Measurements from ENCODE around the gene MYEOV. TPM values are rescaled to one million over a fixed set of nuclear protein-coding genes. Genes with fewer than 3 reads are reported as not detected.

MYEOV gene
- polyA plus RNA-seq, 1 experiment = 4.5 TPM

DNA sequence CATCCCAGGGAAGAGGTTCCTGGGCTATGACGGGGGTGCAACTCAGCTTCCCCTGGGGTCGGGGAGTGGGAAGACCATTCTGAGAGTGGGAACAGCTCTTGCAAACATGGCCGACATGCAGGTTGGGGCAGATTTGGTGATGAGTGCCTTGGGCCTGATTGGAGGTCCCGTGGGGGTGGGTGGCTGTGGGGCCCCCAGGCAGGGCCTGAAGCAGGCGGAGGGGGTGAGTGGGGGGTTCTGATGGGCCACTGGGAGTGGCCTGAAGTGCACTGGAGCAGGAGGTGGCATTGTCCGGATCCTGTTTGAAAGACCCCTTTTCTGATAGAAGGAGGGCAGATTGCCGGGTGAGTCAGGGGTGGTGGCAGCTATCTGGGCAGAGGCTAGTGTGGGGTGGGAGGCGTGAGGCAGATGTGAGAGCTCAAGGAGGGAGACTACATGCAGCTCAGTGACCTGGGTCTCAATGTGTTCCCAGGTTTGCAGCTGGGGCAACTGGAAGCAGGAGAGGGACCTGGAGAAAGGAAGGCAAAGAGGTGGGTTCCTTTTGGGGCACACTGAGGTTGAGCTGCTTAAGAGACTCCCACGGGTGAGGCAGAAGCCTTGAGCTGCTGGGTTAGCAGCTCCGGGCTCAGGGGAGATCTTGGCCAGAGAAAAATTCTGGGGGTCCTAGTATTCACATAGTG is 15.1 kb downstream of the MYEOV start:
- POLR2A ChIA-PET = no interaction called here
- no peak for DNase-seq (ENCODE audit: low read depth)
- TF ChIP-seq, protein P1, sequence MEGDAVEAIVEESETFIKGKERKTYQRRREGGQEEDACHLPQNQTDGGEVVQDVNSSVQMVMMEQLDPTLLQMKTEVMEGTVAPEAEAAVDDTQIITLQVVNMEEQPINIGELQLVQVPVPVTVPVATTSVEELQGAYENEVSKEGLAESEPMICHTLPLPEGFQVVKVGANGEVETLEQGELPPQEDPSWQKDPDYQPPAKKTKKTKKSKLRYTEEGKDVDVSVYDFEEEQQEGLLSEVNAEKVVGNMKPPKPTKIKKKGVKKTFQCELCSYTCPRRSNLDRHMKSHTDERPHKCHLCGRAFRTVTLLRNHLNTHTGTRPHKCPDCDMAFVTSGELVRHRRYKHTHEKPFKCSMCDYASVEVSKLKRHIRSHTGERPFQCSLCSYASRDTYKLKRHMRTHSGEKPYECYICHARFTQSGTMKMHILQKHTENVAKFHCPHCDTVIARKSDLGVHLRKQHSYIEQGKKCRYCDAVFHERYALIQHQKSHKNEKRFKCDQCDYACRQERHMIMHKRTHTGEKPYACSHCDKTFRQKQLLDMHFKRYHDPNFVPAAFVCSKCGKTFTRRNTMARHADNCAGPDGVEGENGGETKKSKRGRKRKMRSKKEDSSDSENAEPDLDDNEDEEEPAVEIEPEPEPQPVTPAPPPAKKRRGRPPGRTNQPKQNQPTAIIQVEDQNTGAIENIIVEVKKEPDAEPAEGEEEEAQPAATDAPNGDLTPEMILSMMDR (IDR thresholded peaks at IDR 0.05; ENCODE audit: insufficient read depth, low read depth, low read length) = no peak
- CTCF ChIA-PET = interaction anchor here (1.2 to 1.6 kb wide), 4 partner anchors 11 to 333 kb away, joined by 3 to 6 read pairs (median 4); no protein-coding TSS in a partner anchor
- Histone ChIP-seq H3K4me3 (ENCODE audit: low read depth, low read length) (no peak overlapping the region), H3K36me3 (ENCODE audit: control insufficient read depth, insufficient read depth, low read length) (no peaks in the 10 kb centered on the region), H3K27me3 (ENCODE audit: control insufficient read depth, insufficient read depth, low read length) (no peaks in the 10 kb centered on the region)

DNA sequence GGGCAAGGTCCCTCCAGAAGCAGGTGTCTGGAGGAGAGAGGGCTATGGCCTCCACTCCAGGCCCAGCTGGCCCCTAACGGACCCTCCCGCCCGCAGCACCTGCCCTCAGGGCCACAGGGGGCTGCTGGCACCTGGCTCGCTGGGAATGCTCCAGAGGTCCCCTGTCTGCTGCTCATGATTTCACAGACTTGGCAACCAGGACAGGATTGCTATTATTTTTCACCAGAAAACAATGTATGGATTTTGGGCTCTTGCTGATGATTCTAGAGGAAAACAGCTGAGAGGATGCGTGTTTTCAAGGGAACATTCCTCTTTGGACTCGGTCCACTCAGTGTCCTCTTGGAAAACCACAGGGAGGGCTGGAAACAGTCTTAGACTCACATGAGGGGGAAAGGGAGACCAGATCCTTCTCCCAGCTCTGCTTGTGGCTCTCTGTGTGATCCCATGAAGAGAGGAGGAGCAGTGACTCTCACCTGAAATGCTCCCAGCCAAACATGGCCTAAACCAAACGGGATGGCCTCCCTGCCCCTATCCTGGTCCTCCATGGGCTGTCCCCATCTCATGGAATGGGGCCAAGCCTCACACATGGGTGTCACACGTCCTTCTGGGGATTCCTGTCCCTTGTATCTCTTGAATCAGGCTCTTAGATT is 15.8 kb downstream of the MYEOV start:
- no peak for DNase-seq (ENCODE audit: low read depth)
- TF ChIP-seq, protein P1 (IDR thresholded peaks at IDR 0.05; ENCODE audit: insufficient read depth, low read depth, low read length) = no peak
- POLR2A ChIA-PET = no interaction called here
- Histone ChIP-seq H3K4me3 (ENCODE audit: low read depth, low read length) (no peak overlapping the region), H3K36me3 (ENCODE audit: control insufficient read depth, insufficient read depth, low read length) (no peaks in the 10 kb centered on the region), H3K27me3 (ENCODE audit: control insufficient read depth, insufficient read depth, low read length) (no peaks in the 10 kb centered on the region)
- CTCF ChIA-PET = interaction anchor here (1.2 to 1.6 kb wide), 3 partner anchors 10 to 179 kb away, joined by 3 to 6 read pairs (median 4); no protein-coding TSS in a partner anchor

DNA sequence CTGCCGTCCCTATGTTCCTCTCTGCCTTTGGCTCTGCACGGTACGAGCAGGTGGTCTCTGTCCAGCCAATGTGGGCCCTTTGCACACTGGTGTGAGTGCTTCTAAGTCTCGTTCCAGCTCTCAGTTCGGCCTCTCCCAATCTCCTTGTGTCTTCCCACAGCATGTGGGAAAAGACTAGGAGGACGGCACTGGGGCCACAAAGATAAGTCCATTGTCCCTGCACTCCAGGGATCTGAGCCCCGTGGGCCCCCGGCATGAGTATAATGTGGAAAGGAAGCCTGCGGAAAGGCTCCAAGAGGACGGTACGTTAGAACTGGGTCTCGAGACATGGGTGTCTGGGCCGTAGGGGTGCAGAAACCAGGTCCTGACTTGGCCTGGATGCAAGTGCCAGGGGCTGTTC is 16.4 kb downstream of the MYEOV start:
- TF ChIP-seq, protein P1 (IDR thresholded peaks at IDR 0.05; ENCODE audit: insufficient read depth, low read depth, low read length) = no peak
- DNase-seq (ENCODE audit: low read depth) = no peak
- Histone ChIP-seq H3K4me3 (ENCODE audit: low read depth, low read length) (no peak overlapping the region), H3K27me3 (ENCODE audit: control insufficient read depth, insufficient read depth, low read length) (no peaks in the 10 kb centered on the region), H3K36me3 (ENCODE audit: control insufficient read depth, insufficient read depth, low read length) (no peaks in the 10 kb centered on the region)
- ChIA-PET POLR2A (no interaction called here), CTCF (interaction anchor here (0.6 to 1.5 kb wide), 3 partner anchors 9 to 336 kb away, joined by 3 to 6 read pairs (median 4); no protein-coding TSS in a partner anchor)

DNA sequence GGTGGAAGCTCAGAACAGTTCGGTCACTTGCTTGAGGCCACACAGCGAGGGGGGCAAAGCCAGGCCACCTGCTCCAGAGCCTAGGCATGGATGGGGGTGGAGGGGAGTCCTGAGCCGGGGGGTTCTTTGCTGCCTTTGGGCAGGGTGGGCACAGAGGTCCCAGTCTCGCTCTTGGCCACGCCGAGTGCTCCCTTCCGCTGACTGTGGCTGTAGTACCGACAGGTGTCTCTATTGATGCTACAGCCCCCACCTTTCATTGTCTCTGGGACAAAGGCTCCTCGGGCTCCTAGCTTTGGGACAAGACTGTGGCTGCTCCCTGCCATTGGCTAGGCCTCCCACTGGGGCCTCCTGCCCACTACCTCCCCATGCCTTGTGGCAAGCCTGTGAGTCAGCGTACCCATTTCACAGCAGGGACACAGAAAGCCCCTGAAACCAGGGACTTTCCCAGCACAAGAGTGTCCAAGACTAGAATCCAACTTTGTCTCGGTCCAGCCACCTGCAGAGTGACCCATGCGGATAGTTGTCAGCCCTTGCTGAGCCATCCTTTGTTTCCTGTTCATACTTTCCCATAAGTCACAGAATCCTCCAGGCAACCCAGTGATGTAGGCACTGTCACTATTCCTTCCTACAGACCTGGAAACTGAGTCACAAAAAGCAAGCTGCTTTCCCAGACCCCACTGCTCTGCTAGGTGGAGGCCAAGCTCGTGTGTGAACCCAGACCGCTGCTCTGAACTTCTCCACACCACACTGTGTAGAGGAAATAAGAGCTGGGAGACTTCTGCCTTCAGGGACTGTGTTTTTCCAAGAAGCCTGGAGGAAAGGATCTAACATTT is 17.2 kb downstream of the MYEOV start:
- TF ChIP-seq, protein P1 (IDR thresholded peaks at IDR 0.05; ENCODE audit: insufficient read depth, low read depth, low read length) = no peak
- ChIA-PET CTCF (interaction anchor here (0.6 to 1.5 kb wide), 3 partner anchors 15 to 335 kb away, joined by 3 to 4 read pairs (median 3); no protein-coding TSS in a partner anchor), POLR2A (no interaction called here)

More for the DNA sequence above, 17.2 kb downstream of the MYEOV start:
- no peak for DNase-seq (ENCODE audit: low read depth)
- Histone ChIP-seq H3K27me3 (ENCODE audit: control insufficient read depth, insufficient read depth, low read length) (no peaks in the 10 kb centered on the region), H3K36me3 (ENCODE audit: control insufficient read depth, insufficient read depth, low read length) (no peaks in the 10 kb centered on the region), H3K4me3 (ENCODE audit: low read depth, low read length) (no peak overlapping the region)

Measured in BJ (cell line).